GM20431 (cell line): Measurements from ENCODE around the gene CD24.
"Not testable (repeated sequence)": the region's sequence is repeated elsewhere in the genome, so short reads cannot be mapped to it uniquely, and the experiment has no call there.

Source experiments
- in situ Hi-C: fragments of 300-500 bp; cut with MseI, MboI; formaldehyde crosslinking; loops from one replicate; pipeline ENCODE4 v1.15.0; 2020; ENCODE audit warnings: low sequenced_read_pairs; ENCODE audit not compliant: unreplicated experiment

The CD24 gene

GRCh38 chr6:106974336-106974998 lies at the start of gene CD24:
Gene CD24, minus strand, starts transcription at chr6:106974729. Its CDS starts 83 bp downstream, at chr6:106974646.
- in situ Hi-C loops: no loop called here

- in situ Hi-C loops: no loop called here
Observed at GRCh38 chr6:107021446-107022185, 47.1 kb upstream of the CD24 start.

- in situ Hi-C loops: no loop called here
Observed at GRCh38 chr6:107020239-107020638, 45.7 kb upstream of the CD24 start.

GRCh38 chr6:107019628-107020027 lies 45.1 kb upstream of the CD24 start:
- in situ Hi-C loops: not testable (repeated sequence)

- in situ Hi-C loops: no loop called here
Observed at GRCh38 chr6:107019047-107019446, 44.5 kb upstream of the CD24 start.

- in situ Hi-C loops: no loop called here
Observed at GRCh38 chr6:107009499-107009898, 35.0 kb upstream of the CD24 start.

GRCh38 chr6:106997392-106998158 lies 23.0 kb upstream of the CD24 start:
- in situ Hi-C loops: loop anchor here (25.0 kb wide), 3 partner anchors 385 to 660 kb away; partner anchors contain the start of gene ATG5

- in situ Hi-C loops: loop anchor here (25.0 kb wide), 3 partner anchors 383 to 658 kb away; partner anchors contain the start of gene ATG5
Observed at GRCh38 chr6:106995640-106996039, 21.1 kb upstream of the CD24 start.

- in situ Hi-C loops: loop anchor here (25.0 kb wide), 3 partner anchors 377 to 652 kb away; partner anchors contain the start of gene ATG5
Observed at GRCh38 chr6:106989737-106990136, 15.2 kb upstream of the CD24 start.

- in situ Hi-C loops: loop anchor here (25.0 kb wide), 3 partner anchors 376 to 651 kb away; partner anchors contain the start of gene ATG5
Observed at GRCh38 chr6:106988664-106989063, 14.1 kb upstream of the CD24 start.

- in situ Hi-C loops: loop anchor here (25.0 kb wide), 3 partner anchors 370 to 645 kb away; partner anchors contain the start of gene ATG5
Observed at GRCh38 chr6:106981926-106982325, 7.4 kb upstream of the CD24 start.

GRCh38 chr6:106980926-106981325 lies 6.4 kb upstream of the CD24 start:
- in situ Hi-C loops: loop anchor here (25.0 kb wide), 3 partner anchors 369 to 644 kb away; partner anchors contain the start of gene ATG5

- in situ Hi-C loops: loop anchor here (25.0 kb wide), 3 partner anchors 367 to 642 kb away; partner anchors contain the start of gene ATG5
Observed at GRCh38 chr6:106979435-106979884, 4.9 kb upstream of the CD24 start.

GRCh38 chr6:106977246-106977645 lies 2.7 kb upstream of the CD24 start:
- in situ Hi-C loops: loop anchor here (25.0 kb wide), 3 partner anchors 365 to 640 kb away; partner anchors contain the start of gene ATG5

- in situ Hi-C loops: loop anchor here (25.0 kb wide), 3 partner anchors 364 to 639 kb away; partner anchors contain the start of gene ATG5
Observed at GRCh38 chr6:106976270-106976669, 1.7 kb upstream of the CD24 start.

GRCh38 chr6:106975738-106976064 lies 1.2 kb upstream of the CD24 start:
- in situ Hi-C loops: loop anchor here (25.0 kb wide), 3 partner anchors 363 to 638 kb away; partner anchors contain the start of gene ATG5

- in situ Hi-C loops: loop anchor here (25.0 kb wide), 3 partner anchors 363 to 638 kb away; partner anchors contain the start of gene ATG5
Observed at GRCh38 chr6:106974999-106975737, 639 bp upstream of the CD24 start.

- in situ Hi-C loops: no loop called here
Observed at GRCh38 chr6:106973836-106974335, 643 bp downstream of the CD24 start.
